WTC11 (cell line): ENCODE measurements around the gene KNDC1.

Experiments used
- FOXP1 ChIP-seq: sonication (generic); formaldehyde crosslinking; IDR thresholded peaks from 2 replicates; pipeline ENCODE4 v1.8.0; 2022; ENCODE audit warnings: missing genetic modification reagents, mild to moderate bottlenecking, moderate library complexity, borderline replicate concordance
- ZBTB21 ChIP-seq: sonication (generic); formaldehyde crosslinking; IDR thresholded peaks from 2 replicates; pipeline ENCODE4 v1.8.1; 2023; ENCODE audit warnings: mild to moderate bottlenecking, missing genetic modification reagents, borderline replicate concordance
- ZNF121 ChIP-seq: sonication (generic); formaldehyde crosslinking; IDR thresholded peaks from 2 replicates; pipeline ENCODE4 v1.8.0; 2023; ENCODE audit warnings: missing genetic modification reagents
- ZNF263 ChIP-seq: sonication (generic); formaldehyde crosslinking; IDR thresholded peaks from 2 replicates; pipeline ENCODE4 v1.8.1; 2022; ENCODE audit warnings: low read depth, mild to moderate bottlenecking, moderate library complexity, missing genetic modification reagents
- TF ChIP-seq, protein P1 (sequence below): sonication (generic); formaldehyde crosslinking; IDR thresholded peaks from 2 replicates; pipeline ENCODE4 v1.8.0; 2022; ENCODE audit warnings: mild to moderate bottlenecking, missing genetic modification reagents
- TF ChIP-seq, protein P2 (sequence below): fragments of 200-600 bp; IDR thresholded peaks from 2 replicates; pipeline ENCODE4 v1.8.0; 2022; ENCODE audit warnings: antibody characterized with exemption

DNA sequence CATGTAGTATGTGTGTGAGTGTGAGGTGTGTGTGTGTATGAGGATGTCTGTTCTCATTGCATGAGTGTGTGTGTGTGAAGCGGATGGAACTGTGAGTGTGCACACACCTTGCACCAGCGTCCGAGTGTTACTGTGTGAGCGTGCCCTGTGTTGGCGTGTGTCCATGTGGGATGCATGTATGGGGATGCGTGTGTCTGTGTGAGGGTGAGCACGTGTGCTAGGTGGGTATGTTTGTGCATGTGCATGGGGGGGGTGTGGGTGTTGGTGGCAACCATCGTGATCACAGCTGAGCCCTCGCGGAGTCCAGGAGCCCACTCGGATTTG lies 6.4 kb downstream of the KNDC1 start:
- no peak for TF ChIP-seq ZNF263 (CRISPR knock-in tag)
- TF ChIP-seq FOXP1 (CRISPR knock-in tag): no peak
- TF ChIP-seq ZBTB21: no peak
- TF ChIP-seq, protein P1, sequence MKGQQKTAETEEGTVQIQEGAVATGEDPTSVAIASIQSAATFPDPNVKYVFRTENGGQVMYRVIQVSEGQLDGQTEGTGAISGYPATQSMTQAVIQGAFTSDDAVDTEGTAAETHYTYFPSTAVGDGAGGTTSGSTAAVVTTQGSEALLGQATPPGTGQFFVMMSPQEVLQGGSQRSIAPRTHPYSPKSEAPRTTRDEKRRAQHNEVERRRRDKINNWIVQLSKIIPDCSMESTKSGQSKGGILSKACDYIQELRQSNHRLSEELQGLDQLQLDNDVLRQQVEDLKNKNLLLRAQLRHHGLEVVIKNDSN: no peak
- no peak for TF ChIP-seq ZNF121
- TF ChIP-seq, protein P2, sequence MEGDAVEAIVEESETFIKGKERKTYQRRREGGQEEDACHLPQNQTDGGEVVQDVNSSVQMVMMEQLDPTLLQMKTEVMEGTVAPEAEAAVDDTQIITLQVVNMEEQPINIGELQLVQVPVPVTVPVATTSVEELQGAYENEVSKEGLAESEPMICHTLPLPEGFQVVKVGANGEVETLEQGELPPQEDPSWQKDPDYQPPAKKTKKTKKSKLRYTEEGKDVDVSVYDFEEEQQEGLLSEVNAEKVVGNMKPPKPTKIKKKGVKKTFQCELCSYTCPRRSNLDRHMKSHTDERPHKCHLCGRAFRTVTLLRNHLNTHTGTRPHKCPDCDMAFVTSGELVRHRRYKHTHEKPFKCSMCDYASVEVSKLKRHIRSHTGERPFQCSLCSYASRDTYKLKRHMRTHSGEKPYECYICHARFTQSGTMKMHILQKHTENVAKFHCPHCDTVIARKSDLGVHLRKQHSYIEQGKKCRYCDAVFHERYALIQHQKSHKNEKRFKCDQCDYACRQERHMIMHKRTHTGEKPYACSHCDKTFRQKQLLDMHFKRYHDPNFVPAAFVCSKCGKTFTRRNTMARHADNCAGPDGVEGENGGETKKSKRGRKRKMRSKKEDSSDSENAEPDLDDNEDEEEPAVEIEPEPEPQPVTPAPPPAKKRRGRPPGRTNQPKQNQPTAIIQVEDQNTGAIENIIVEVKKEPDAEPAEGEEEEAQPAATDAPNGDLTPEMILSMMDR: no peak
